Colonic mucosa (tissue), 4 donors: ENCODE measurements around the gene MLH3. TPM values are rescaled to one million over a fixed set of nuclear protein-coding genes. Genes with fewer than 3 reads are reported as not detected.

Source experiments
- DNase-seq: peaks from one replicate; pipeline ENCODE4 v3.0.0-alpha.2; 2020
- H3K27ac ChIP-seq: fragments of 200-600 bp; one replicate; pipeline ENCODE4 v1.8.0; 2021
- H3K27me3 ChIP-seq: fragments of 200-600 bp; one replicate; pipeline ENCODE4 v1.8.0; 2021
- H3K36me3 ChIP-seq: fragments of 200-600 bp; one replicate; pipeline ENCODE4 v1.8.0; 2021
- H3K4me1 ChIP-seq: fragments of 200-600 bp; one replicate; pipeline ENCODE4 v1.8.0; 2021; ENCODE audit warnings: mild to moderate bottlenecking
- H3K4me3 ChIP-seq: fragments of 200-600 bp; one replicate; pipeline ENCODE4 v1.8.0; 2021
- H3K9ac ChIP-seq, 2 donors: one replicate each; pipeline ENCODE4 v1.7.0; 2013; ENCODE audit warnings: control low read depth in 2 of 2, low read depth in 2 of 2, low read length in 2 of 2
- H3K9me3 ChIP-seq: fragments of 200-600 bp; one replicate; pipeline ENCODE4 v1.8.0; 2021
- CTCF ChIP-seq: fragments of 200-600 bp; IDR thresholded peaks from one replicate; pipeline ENCODE4 v1.8.0; 2022; ENCODE audit warnings: antibody characterized with exemption, mild to moderate bottlenecking
- intact Hi-C: fragments of 100-400 bp; cut with DNase I; formaldehyde crosslinking; loops from one replicate; pipeline ENCODE4 v1.14.1; 2022
- total RNA-seq, 2 donors: library from RNA; stranded (reverse); fragmentation: NEBNext Ultra II Directional in 1 of 2; extraction: Animal tissue kit (Norgen Biotek cat#: 25700) in 1 of 2; gene quantifications; one replicate each; pipeline ENCODE4 v1.2.1, GENCODE V29; 2021
- donor health status: healthy.
- donor health status: DM: no; HTN: no; CAD: no.
- donor health status: DM: no; HTN: no; CAD: no.

The MLH3 gene
- total RNA-seq, 2 donors from 2014 or later, result 24.2 to 25.9 TPM

GRCh38 chr14:75022655-75023054 lies 28.6 kb downstream of the MLH3 start:
- TF ChIP-seq CTCF, result no peak
- no peaks in the 10 kb centered on the region for H3K27me3 ChIP-seq
- H3K9ac ChIP-seq, result no peak overlapping the region
- no peaks in the 10 kb centered on the region for H3K4me1 ChIP-seq
- no peaks in the 10 kb centered on the region for H3K36me3 ChIP-seq
- intact Hi-C loops, result no loop called here
- H3K27ac ChIP-seq, result no peak overlapping the region
- H3K9me3 ChIP-seq, result no peaks in the 10 kb centered on the region
- no peak overlapping the region for H3K4me3 ChIP-seq
- DNase-seq, result no peak

- Histone ChIP-seq H3K36me3 (peaks cover 17% of the 10 kb centered on the region), H3K9ac (peak overlapping the region in 1 of 2 donors; percentile 7), H3K4me3 (no peak overlapping the region), H3K27me3 (no peaks in the 10 kb centered on the region), H3K9me3 (no peaks in the 10 kb centered on the region), H3K4me1 (no peaks in the 10 kb centered on the region), H3K27ac (no peak overlapping the region)
- intact Hi-C loops, result no loop called here
- TF ChIP-seq CTCF, result no peak
- DNase-seq, result peak; percentile 41
These were observed 32.6 kb downstream of the MLH3 start for GRCh38 chr14:75018694-75019093.

- Histone ChIP-seq H3K4me3 (no peak overlapping the region), H3K27ac (no peak overlapping the region), H3K36me3 (peaks cover 17% of the 10 kb centered on the region), H3K27me3 (no peaks in the 10 kb centered on the region), H3K9ac (no peak overlapping the region), H3K9me3 (no peaks in the 10 kb centered on the region), H3K4me1 (no peaks in the 10 kb centered on the region)
- TF ChIP-seq CTCF, result no peak
- intact Hi-C loops, result no loop called here
- no peak for DNase-seq
These were observed 34.5 kb downstream of the MLH3 start for GRCh38 chr14:75016815-75017214.

GRCh38 chr14:75015496-75015895 lies 35.8 kb downstream of the MLH3 start:
- intact Hi-C loops, result no loop called here
- no peak for TF ChIP-seq CTCF
- no peaks in the 10 kb centered on the region for H3K4me1 ChIP-seq
- H3K36me3 ChIP-seq, result peaks cover 17% of the 10 kb centered on the region
- H3K9me3 ChIP-seq, result no peaks in the 10 kb centered on the region
- no peak overlapping the region for H3K4me3 ChIP-seq
- H3K9ac ChIP-seq, result no peak overlapping the region
- H3K27ac ChIP-seq, result no peak overlapping the region
- H3K27me3 ChIP-seq, result no peaks in the 10 kb centered on the region
- no peak for DNase-seq

- Histone ChIP-seq H3K27me3 (no peaks in the 10 kb centered on the region), H3K9ac (no peak overlapping the region), H3K9me3 (no peaks in the 10 kb centered on the region), H3K4me1 (no peaks in the 10 kb centered on the region), H3K27ac (no peak overlapping the region), H3K36me3 (peaks cover 17% of the 10 kb centered on the region), H3K4me3 (no peak overlapping the region)
- intact Hi-C loops, result no loop called here
- TF ChIP-seq CTCF, result no peak
- DNase-seq, result no peak
These were observed 38.0 kb downstream of the MLH3 start for GRCh38 chr14:75013290-75013689.
